ENCODE data around the gene SFTPD.

- TF ChIP-seq CTCF (IDR thresholded peaks at IDR 0.05) (no peak), POLR2A (IDR thresholded peaks at IDR 0.05) (no peak)
Measured at GRCh38 chr10:79976999-79977398, 28.1 kb upstream of the SFTPD start.
